ENCODE measurements around the gene PTOV1. TPM values are rescaled to one million over a fixed set of nuclear protein-coding genes. Genes with fewer than 3 reads are reported as not detected.

Gene PTOV1
- total and polyA plus RNA-seq, 10 of the 15 experiments (the other 5 are each of a cell fraction or from before 2014, with no cell fraction given): 3.2 to 83.5 (median 22.3) TPM

DNA sequence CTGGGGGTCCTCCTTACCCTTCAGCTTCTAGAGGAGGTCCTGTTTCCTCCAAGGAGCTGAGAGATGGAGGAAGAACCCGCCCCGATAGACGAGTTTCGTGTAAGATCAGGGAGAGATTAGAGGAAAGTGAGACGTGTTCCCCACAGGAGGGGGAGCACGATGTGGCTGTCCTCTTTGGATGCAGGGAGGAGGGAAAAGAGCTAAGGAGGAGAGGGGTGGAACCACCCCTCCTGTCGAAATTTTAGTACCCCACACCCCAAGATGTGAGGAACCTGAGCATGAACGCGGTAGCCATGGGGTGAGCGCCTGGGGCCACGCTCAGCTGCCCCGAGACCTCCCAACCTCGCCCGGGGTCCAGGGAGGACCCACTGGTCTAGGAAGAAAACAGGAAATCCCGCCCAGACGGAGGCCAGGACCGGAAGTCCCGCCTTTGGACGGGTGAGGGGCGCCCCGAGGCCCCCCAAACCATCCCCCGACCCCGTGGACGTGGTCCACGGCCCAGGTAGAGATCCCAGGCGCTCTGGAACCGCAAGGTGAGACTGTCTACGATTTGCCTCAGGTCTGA, 25.0 kb downstream of the PTOV1 start (continued):
- TF ChIP-seq, protein P1, sequence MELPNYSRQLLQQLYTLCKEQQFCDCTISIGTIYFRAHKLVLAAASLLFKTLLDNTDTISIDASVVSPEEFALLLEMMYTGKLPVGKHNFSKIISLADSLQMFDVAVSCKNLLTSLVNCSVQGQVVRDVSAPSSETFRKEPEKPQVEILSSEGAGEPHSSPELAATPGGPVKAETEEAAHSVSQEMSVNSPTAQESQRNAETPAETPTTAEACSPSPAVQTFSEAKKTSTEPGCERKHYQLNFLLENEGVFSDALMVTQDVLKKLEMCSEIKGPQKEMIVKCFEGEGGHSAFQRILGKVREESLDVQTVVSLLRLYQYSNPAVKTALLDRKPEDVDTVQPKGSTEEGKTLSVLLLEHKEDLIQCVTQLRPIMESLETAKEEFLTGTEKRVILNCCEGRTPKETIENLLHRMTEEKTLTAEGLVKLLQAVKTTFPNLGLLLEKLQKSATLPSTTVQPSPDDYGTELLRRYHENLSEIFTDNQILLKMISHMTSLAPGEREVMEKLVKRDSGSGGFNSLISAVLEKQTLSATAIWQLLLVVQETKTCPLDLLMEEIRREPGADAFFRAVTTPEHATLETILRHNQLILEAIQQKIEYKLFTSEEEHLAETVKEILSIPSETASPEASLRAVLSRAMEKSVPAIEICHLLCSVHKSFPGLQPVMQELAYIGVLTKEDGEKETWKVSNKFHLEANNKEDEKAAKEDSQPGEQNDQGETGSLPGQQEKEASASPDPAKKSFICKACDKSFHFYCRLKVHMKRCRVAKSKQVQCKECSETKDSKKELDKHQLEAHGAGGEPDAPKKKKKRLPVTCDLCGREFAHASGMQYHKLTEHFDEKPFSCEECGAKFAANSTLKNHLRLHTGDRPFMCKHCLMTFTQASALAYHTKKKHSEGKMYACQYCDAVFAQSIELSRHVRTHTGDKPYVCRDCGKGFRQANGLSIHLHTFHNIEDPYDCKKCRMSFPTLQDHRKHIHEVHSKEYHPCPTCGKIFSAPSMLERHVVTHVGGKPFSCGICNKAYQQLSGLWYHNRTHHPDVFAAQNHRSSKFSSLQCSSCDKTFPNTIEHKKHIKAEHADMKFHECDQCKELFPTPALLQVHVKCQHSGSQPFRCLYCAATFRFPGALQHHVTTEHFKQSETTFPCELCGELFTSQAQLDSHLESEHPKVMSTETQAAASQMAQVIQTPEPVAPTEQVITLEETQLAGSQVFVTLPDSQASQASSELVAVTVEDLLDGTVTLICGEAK (IDR thresholded peaks at IDR 0.05; ENCODE audit: borderline replicate concordance): peak; percentile 91
- TF ChIP-seq SPI1 (IDR thresholded peaks at IDR 0.05; ENCODE audit: borderline replicate concordance, insufficient read depth, low read depth, low read length) (peak; percentile 38; the same call in 1 of the 2 replicates), MTA2 (IDR thresholded peaks at IDR 0.05; ENCODE audit: low read depth) (0 out of 2 replicates have a peak, but pooled peaks have one; percentile 10), KAT2A (conservative IDR thresholded peaks at IDR 0.05; ENCODE audit: control insufficient read depth, low read depth, low read length) (no peak), CHD4 (IDR thresholded peaks at IDR 0.05) (no peak)
- TF ChIP-seq, protein P2, sequence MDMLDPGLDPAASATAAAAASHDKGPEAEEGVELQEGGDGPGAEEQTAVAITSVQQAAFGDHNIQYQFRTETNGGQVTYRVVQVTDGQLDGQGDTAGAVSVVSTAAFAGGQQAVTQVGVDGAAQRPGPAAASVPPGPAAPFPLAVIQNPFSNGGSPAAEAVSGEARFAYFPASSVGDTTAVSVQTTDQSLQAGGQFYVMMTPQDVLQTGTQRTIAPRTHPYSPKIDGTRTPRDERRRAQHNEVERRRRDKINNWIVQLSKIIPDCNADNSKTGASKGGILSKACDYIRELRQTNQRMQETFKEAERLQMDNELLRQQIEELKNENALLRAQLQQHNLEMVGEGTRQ (IDR thresholded peaks at IDR 0.05; ENCODE audit: borderline replicate concordance, low read depth, low read length): no peak

Data from GM12878 (cell line).